Fibroblast of lung (primary cell): ENCODE results near the gene REPIN1. TPM values are rescaled to one million over a fixed set of nuclear protein-coding genes. Genes with fewer than 3 reads are reported as not detected.

ENCODE experiments used
- DNase-seq, 2 donors: peaks; one replicate each; pipeline versions ENCODE4 v3.0.0 to v3.0.0-alpha.2; 2010; ENCODE audit warnings: low read depth in 2 of 2
- H2AFZ ChIP-seq: 2 replicates; pipeline ENCODE4 v1.5.1; 2012; ENCODE audit warnings: low read length, control low read depth, inconsistent platforms
- H3K27ac ChIP-seq: 2 replicates; pipeline ENCODE4 v1.5.1; 2011; ENCODE audit warnings: low read length, control low read depth; ENCODE audit not compliant: insufficient read depth
- H3K27me3 ChIP-seq: 2 replicates; pipeline ENCODE4 v1.5.1; 2011; ENCODE audit warnings: mild to moderate bottlenecking, low read length; ENCODE audit not compliant: control insufficient read depth, insufficient read depth
- H3K36me3 ChIP-seq: 2 replicates; pipeline ENCODE4 v1.5.1; 2011; ENCODE audit warnings: low read length; ENCODE audit not compliant: control insufficient read depth, insufficient read depth
- H3K4me1 ChIP-seq: 2 replicates; pipeline ENCODE4 v1.5.1; 2011; ENCODE audit warnings: low read length; ENCODE audit not compliant: control insufficient read depth, insufficient read depth; ENCODE audit errors: extremely low read depth
- H3K4me2 ChIP-seq: 2 replicates; pipeline ENCODE4 v1.5.1; 2011; ENCODE audit warnings: low read length, control low read depth; ENCODE audit not compliant: insufficient read depth; ENCODE audit errors: extremely low read depth
- H3K4me3 ChIP-seq, 4 experiments: fragments of 200-600 bp in 1 of 4; sonication (generic) in 1 of 4; replicated peaks in 1 of 4; 2 replicates each; pipeline ENCODE4 v1.5.1; 2011 to 2016; ENCODE audit warnings: low read length in 4 of 4, low read depth in 3 of 4, mild to moderate bottlenecking in 3 of 4, control low read depth in 2 of 4, inconsistent platforms in 1 of 4, mixed read lengths in 1 of 4; ENCODE audit not compliant: insufficient read depth in 1 of 4; ENCODE audit errors: control extremely low read depth in 1 of 4
- H3K79me2 ChIP-seq: 2 replicates; pipeline ENCODE4 v1.5.1; 2012; ENCODE audit warnings: mild to moderate bottlenecking, low read length, inconsistent platforms; ENCODE audit not compliant: control insufficient read depth, insufficient read depth
- H3K9ac ChIP-seq: 2 replicates; pipeline ENCODE4 v1.5.1; 2011; ENCODE audit warnings: mild to moderate bottlenecking, low read length, control low read depth; ENCODE audit not compliant: insufficient read depth
- H3K9me3 ChIP-seq: 2 replicates; pipeline ENCODE4 v1.5.1; 2012; ENCODE audit warnings: low read depth, low read length; ENCODE audit not compliant: control insufficient read depth, insufficient read depth
- H4K20me1 ChIP-seq: 2 replicates; pipeline ENCODE4 v1.5.1; 2011; ENCODE audit warnings: low read length; ENCODE audit not compliant: control insufficient read depth, insufficient read depth; ENCODE audit errors: extremely low read depth
- CTCF ChIP-seq, 2 donors: IDR thresholded peaks in 1 of 2; conservative IDR thresholded peaks in 1 of 2; 1 replicate in 1 of 2; 2 replicates in 1 of 2; pipeline ENCODE4 v1.5.1; 2011 to 2012; ENCODE audit warnings: low read length in 2 of 2, control low read depth in 1 of 2, inconsistent platforms in 1 of 2, low read depth in 1 of 2, mild to moderate bottlenecking in 1 of 2
- EZH2 ChIP-seq: IDR thresholded peaks from 2 replicates; pipeline ENCODE4 v1.5.1; 2012; ENCODE audit warnings: low read length, control low read depth, mild to moderate bottlenecking; ENCODE audit errors: missing control alignments
- polyA plus RNA-seq, 2 donors: library from polyadenylated mRNA; depleted of rRNA in 1 of 2; stranded (reverse) in 1 of 2; unstranded in 1 of 2; fragments of >200 nt; gene quantifications; 2 replicates each; pipeline ENCODE4 v1.2.1, GENCODE V29; 2011 to 2012; ENCODE audit warnings: missing spikeins in 1 of 2
- total RNA-seq: library from RNA; depleted of rRNA; stranded (reverse); fragments of >200 nt; gene quantifications from 2 replicates; pipeline ENCODE4 v1.2.1, GENCODE V29; 2014

The REPIN1 gene
- total and polyA plus RNA-seq, 2 donors (not counting 1 experiment from before 2014, with no cell fraction given) = 20.8 to 41.3 TPM

- TF ChIP-seq EZH2 (no peak), CTCF (conservative IDR thresholded peaks at IDR 0.05 in 1 of 2, IDR thresholded peaks at IDR 0.05 in 1 of 2; ENCODE audit: low read depth in 1 of 2, low read length in 2 of 2) (no peak)
- Histone ChIP-seq H3K27me3 (no peaks in the 10 kb centered on the region), H3K9me3 (no peaks in the 10 kb centered on the region), H2AFZ (peak overlapping the region; percentile 80), H3K4me3 (peak overlapping the region; percentile 78 to 86 (median 84)), H3K9ac (peak overlapping the region; percentile 63), H3K4me1 (peaks cover 7% of the 10 kb centered on the region), H3K27ac (peak overlapping the region; percentile 52), H3K4me2 (peak overlapping the region; percentile 79), H4K20me1 (no peaks in the 10 kb centered on the region), H3K36me3 (no peaks in the 10 kb centered on the region), H3K79me2 (peaks cover 5% of the 10 kb centered on the region)
- DNase-seq = peak in 1 of 2 donors; percentile 21
These were observed 11.1 kb downstream of the REPIN1 start for GRCh38 chr7:150379441-150380379.

- Histone ChIP-seq H3K79me2 (peaks cover 5% of the 10 kb centered on the region), H3K9ac (no peak overlapping the region), H3K4me3 (peak overlapping the region in 3 of 4 experiments; percentile 78 to 85 (median 82)), H3K4me1 (peaks cover 7% of the 10 kb centered on the region), H3K9me3 (no peaks in the 10 kb centered on the region), H2AFZ (no peak overlapping the region), H3K27me3 (no peaks in the 10 kb centered on the region), H4K20me1 (no peaks in the 10 kb centered on the region), H3K36me3 (no peaks in the 10 kb centered on the region), H3K27ac (no peak overlapping the region), H3K4me2 (peak overlapping the region; percentile 79)
- TF ChIP-seq EZH2 = no peak
- DNase-seq = no peak
These were observed 11.8 kb downstream of the REPIN1 start for GRCh38 chr7:150380463-150380862.

- H3K9me3 ChIP-seq = no peaks in the 10 kb centered on the region
- DNase-seq = no peak
- peaks cover 5% of the 10 kb centered on the region for H3K79me2 ChIP-seq
- H3K36me3 ChIP-seq = no peaks in the 10 kb centered on the region
- no peak overlapping the region for H3K9ac ChIP-seq
- H3K27ac ChIP-seq = no peak overlapping the region
- no peaks in the 10 kb centered on the region for H4K20me1 ChIP-seq
- H3K4me1 ChIP-seq = peaks cover 7% of the 10 kb centered on the region
- H3K27me3 ChIP-seq = no peaks in the 10 kb centered on the region
- H2AFZ ChIP-seq = no peak overlapping the region
- no peak for TF ChIP-seq EZH2
- no peak for TF ChIP-seq CTCF (conservative IDR thresholded peaks at IDR 0.05 in 1 of 2, IDR thresholded peaks at IDR 0.05 in 1 of 2; ENCODE audit: low read depth in 1 of 2, low read length in 2 of 2)
- no peak overlapping the region for H3K4me2 ChIP-seq
- H3K4me3 ChIP-seq = no peak overlapping the region
These were observed 12.5 kb downstream of the REPIN1 start for GRCh38 chr7:150381096-150381495.
